DMS 273 (cell line): Measurements from ENCODE around the gene HMCN1.

ENCODE experiments used
- DNase-seq: peaks from one replicate; lab custom pipeline; 2025; ENCODE audit not compliant: unreplicated experiment; lab: John Stamatoyannopoulos, UW

HMCN1 gene

DNA sequence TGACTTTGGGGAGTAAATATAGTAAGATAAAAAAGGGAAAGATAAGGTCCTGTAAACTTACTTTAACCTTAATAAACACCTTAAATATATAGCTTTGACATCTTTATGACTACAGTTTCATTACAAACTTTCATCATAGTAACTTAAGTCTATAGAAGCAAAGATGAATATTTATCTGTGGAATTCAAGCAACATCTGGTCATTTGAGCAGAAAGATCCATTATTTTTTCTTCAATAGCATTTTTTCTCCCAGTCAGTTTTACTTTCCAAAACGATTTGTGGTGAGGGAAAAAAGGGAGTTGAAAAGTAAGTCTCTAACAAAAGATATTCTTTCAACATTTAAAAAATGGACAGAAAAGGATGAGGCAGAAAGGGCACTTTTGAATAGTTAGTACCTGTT, 69.0 kb downstream of the HMCN1 start:
- no peak for DNase-seq

- no peak for DNase-seq
Observed at GRCh38 chr1:185804206-185804605, 70.0 kb downstream of the HMCN1 start.

- DNase-seq = no peak
Observed at GRCh38 chr1:185804608-185805007, 70.4 kb downstream of the HMCN1 start.

DNA sequence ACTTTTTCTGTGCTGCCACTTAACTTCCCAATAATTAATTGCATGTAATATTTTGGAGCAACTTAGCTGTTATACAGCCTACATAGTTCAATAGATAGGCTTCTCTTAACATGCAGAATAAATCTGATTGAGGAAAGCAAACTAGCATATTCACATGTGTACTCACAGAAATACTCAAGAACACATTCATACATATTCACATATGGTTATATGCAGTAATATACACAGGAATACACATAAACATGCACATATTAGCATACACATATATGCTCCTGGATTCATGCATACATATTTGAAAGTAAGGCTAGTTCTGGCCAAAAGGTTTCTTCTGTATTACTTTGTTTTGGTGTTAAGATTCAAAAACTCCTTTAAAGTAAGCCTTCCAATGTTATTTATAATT, 73.1 kb downstream of the HMCN1 start:
- no peak for DNase-seq

DNA sequence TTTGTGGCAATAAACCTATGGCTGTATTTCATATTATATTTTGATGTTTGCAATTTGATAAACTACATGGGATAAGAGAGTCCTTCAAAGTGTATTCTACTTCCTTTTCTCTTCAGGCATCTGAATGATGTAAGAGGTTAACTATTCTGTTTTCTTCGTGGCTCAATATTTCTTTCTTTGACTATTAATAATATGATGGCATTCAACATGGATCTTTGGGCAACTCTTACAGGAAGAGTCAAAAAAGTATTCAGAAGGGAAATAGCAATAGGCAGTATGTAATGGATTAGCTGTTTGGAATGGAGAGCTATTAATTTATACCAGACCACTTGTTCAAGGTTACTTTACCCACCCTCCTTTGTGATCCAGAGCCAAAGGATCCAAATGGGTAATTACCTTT, 74.4 kb downstream of the HMCN1 start:
- DNase-seq = no peak

DNA sequence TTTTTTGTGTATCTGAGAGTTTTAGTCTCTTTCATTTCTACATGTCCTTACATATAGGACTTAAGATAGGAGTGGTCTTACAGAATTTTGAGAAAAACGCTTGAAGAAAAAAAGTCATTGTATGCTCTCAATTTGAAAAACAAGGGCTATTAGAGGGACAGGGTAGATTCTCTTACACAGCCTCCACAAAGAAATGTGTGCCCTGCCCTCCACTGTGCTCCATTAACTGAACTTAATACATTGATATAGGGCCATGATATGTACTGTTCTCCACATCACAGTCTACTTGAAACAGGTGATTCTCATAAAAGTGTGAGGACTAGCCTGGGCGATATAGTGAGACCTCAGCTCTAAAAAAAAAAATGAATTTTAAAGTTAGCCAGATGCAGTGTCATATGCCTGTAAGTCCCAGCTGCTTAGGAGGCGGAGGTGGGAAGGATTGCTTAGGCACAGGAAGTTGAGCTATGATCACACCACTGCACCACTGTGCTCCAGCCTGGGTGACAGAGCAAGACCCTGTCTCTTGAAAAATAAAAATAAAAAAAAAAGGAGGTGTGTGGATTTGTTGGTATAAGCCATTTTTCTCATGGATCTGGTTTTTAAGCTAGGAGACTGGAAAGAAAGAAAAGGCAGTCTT, 77.0 kb downstream of the HMCN1 start:
- DNase-seq = peak; percentile 21

DNA sequence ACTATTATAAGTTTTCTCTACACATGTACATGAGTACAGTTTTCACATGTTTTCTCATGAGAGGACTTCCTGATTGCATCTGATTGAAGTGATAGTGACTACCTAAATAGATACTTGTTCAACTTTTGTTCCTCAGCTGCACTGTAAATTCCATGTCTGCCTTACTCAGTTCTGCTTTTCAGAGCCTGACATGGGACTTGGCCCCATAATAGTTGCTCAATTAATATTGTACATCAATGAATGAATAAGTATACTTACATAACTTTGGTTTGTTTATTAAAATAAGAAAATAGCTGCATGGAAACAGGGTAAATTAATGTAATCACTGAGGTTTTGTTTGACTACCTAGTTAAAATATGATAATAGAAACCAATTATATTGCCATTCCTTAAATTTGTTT, 78.7 kb downstream of the HMCN1 start:
- DNase-seq = no peak

DNA sequence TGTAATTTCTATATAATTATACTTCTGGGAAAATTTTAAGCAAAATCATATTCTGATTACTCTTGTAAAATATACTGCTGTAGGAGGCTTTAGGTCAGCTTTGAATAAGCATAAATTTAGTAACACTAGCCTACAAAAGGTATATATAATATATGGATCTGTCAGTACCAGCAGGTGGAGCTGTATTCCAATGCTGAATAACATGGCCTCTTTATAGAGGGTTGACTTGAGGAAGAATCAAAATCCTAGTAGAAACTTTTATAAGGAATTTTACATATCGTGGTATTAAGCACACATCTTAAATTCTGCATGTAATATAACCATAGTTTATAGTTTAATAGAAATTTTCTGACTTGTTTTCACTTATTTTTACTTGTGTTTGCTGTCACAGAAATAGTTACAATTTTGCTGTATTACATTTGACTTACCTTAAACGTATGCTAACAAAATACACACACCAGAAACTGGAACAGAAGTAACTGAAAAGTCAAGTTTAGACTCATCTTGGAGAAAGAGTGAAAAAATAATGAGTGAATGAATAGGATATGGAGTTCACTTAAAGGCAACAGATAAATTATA, 79.3 kb downstream of the HMCN1 start:
- peak; percentile 77 for DNase-seq

- DNase-seq = no peak
Observed at GRCh38 chr1:185816460-185816859, 82.3 kb downstream of the HMCN1 start.

DNA sequence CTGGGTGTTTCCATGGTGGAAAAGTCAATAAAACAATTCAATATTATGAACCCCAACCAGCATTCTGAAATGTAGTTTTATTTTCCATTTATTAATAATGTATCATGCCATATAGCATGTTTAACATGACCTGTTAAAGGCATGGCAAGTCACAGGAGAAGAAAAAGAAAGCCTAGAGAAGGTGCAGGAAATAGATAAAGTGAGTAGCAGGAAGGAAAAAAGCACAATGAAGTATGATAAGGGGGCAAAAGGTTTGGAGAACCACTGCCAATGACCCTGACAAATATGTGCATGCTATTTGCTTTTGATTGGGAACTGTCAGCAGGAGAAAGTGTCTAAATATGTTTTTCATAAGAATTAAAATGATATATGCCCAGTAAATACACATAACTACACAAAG, 85.6 kb downstream of the HMCN1 start:
- no peak for DNase-seq

GRCh38 chr1:185821612-185822385, 87.6 kb downstream of the HMCN1 start:
- no peak for DNase-seq

DNA sequence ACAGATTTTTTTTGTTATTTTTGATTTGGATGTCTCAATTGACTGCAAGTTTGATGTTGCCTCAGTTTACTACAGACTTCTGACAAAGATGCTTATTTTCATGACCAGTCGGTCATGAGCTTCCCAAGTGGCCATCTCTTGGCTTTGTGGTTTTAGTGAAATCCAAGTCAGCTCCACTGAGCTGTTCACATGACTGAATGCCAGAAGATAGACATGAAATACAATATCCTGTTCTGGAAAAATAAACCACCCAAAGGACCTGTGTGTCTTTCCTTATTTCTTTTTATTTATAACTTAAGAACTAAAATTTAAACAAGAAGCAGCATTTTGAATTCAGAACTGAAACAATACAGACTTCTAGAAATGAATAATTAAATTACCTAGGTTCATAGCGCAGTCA, 89.3 kb downstream of the HMCN1 start:
- DNase-seq = no peak

DNA sequence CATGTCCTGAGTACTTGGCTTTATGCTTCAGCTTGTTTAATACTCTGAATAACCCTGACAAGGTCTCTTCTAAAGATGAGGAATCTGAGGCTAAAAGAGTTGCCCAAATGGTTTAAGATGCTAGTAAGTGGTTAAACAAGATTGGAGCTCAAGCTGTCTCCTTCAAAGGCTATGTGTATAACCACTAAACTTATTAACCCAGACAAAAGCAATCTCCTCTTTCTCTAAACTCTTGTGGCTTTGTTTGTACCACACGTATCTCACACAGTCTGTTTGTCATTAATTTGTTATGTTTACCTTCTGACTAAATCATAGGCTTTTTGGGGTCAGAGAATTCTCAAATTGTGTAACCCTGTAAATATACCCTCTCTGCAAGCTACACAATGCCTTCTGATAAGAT, 89.9 kb downstream of the HMCN1 start:
- no peak for DNase-seq

- no peak for DNase-seq
Observed at GRCh38 chr1:185825556-185825955, 91.4 kb downstream of the HMCN1 start.

- DNase-seq = no peak
Observed at GRCh38 chr1:185834371-185834905, 100.2 kb downstream of the HMCN1 start.

DNA sequence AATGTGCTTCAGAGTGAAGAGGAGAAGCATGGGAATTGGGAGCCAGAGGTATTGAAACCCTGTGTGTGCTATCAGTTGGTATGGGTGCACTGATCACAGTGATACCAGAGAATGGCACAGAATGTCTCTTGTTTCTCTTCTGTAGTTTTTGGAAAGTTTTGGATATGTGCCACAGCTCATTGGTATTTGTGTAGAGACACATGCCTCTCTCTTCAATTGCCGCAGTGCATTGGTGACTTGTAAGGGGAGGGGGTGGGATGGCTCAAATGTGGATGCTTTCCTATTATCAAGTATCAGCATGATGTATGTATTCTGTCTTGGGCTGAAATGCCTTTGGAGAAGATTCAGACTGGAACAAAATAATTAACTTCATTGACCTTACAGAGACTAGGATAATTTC, 101.0 kb downstream of the HMCN1 start:
- no peak for DNase-seq

- no peak for DNase-seq
Observed at GRCh38 chr1:185837711-185838110, 103.5 kb downstream of the HMCN1 start.

- no peak for DNase-seq
Observed at GRCh38 chr1:185838111-185838510, 103.9 kb downstream of the HMCN1 start.

- no peak for DNase-seq
Observed at GRCh38 chr1:185840880-185841279, 106.7 kb downstream of the HMCN1 start.

DNA sequence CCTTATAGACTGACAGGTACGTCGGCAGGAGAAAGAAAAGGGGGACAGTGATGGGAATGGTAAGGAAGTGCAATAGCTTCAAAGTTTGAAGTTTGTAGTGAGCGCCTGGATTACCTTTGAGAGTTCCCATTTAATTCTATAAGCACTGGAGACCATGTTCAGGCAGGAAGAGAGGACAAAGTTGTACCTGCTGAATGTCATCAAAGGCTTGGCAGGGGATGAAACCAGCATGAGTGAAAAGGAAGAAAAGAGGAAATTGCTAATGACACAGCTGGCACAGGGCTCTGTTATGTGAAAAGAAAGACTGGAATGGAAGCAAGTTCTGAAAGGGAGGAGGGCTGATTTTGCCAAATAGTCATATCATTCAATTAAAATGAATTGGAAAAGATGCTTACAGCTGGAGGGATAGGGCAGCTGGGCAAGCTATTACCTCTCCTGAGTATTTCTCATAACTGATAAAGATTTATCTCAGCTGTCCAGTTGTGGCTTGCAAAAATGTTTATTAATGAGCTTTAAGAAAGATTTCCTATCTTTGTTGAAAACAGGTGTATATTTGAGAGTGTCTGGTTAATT, 109.2 kb downstream of the HMCN1 start:
- no peak for DNase-seq

GRCh38 chr1:185843986-185844385, 109.8 kb downstream of the HMCN1 start:
- DNase-seq = no peak
